Brain microvascular endothelial cell (primary cell): Measurements from ENCODE around the gene NMB.
A peak's percentile ranks its signal among the peaks of the same experiment; 100 is the strongest.

Experiments
- DNase-seq: peaks from one replicate; pipeline ENCODE4 v3.0.0-alpha.2; 2020
- H3K27ac ChIP-seq: fragments of 250-450 bp; sonication (Bioruptor Pico); 2 replicates; pipeline ENCODE4 v1.5.1; 2020; ENCODE audit warnings: mild to moderate bottlenecking, moderate library complexity
- H3K27me3 ChIP-seq: fragments of 250-450 bp; sonication (Bioruptor Pico); replicated peaks from 2 replicates; pipeline ENCODE4 v1.5.1; 2020; ENCODE audit warnings: mild to moderate bottlenecking
- H3K36me3 ChIP-seq: fragments of 250-450 bp; sonication (Bioruptor Pico); replicated peaks from 2 replicates; pipeline ENCODE4 v1.5.1; 2020; ENCODE audit warnings: mild to moderate bottlenecking
- H3K4me3 ChIP-seq: 2 replicates; pipeline ENCODE4 v1.5.1; 2011; ENCODE audit warnings: low read depth, mild to moderate bottlenecking, control low read depth, low read length, moderate library complexity
- CTCF ChIP-seq: IDR thresholded peaks from 2 replicates; pipeline ENCODE4 v1.5.1; 2011; ENCODE audit warnings: low read depth, mild to moderate bottlenecking, moderate library complexity, low read length, control low read depth, inconsistent platforms; ENCODE audit errors: missing control alignments
- in situ Hi-C: cut with HindIII; loops from 2 replicates; pipeline ENCODE4 v1.10.0; 2017; ENCODE audit warnings: low sequenced_read_pairs, low pct_ligation_motif_present

Gene NMB

GRCh38 chr15:84633311-84634227, 24.4 kb downstream of the NMB start:
- H3K27me3 ChIP-seq = no peaks in the 10 kb centered on the region
- H3K36me3 ChIP-seq = peaks cover 5% of the 10 kb centered on the region
- DNase-seq = peak; percentile 59
- TF ChIP-seq CTCF = no peak
- peak overlapping the region; percentile 65 for H3K4me3 ChIP-seq
- in situ Hi-C loops = no loop called here
- peak overlapping the region; percentile 21 for H3K27ac ChIP-seq

- no peak for TF ChIP-seq CTCF
- Histone ChIP-seq H3K27me3 (no peaks in the 10 kb centered on the region), H3K36me3 (no peaks in the 10 kb centered on the region), H3K27ac (peak overlapping the region; percentile 61), H3K4me3 (peak overlapping the region; percentile 66)
- in situ Hi-C loops = no loop called here
- no peak for DNase-seq
Observed at GRCh38 chr15:84631706-84632272, 26.2 kb downstream of the NMB start.

- no peak for DNase-seq
- in situ Hi-C loops = no loop called here
Observed at GRCh38 chr15:84629033-84629432, 29.0 kb downstream of the NMB start.

GRCh38 chr15:84625123-84625522, 32.9 kb downstream of the NMB start:
- Histone ChIP-seq H3K27me3 (no peaks in the 10 kb centered on the region), H3K4me3 (no peak overlapping the region), H3K36me3 (peaks cover 28% of the 10 kb centered on the region), H3K27ac (no peak overlapping the region)
- in situ Hi-C loops = no loop called here
- DNase-seq = no peak
- TF ChIP-seq CTCF = no peak

More at GRCh38 chr15:84629033-84629432, 29.0 kb downstream of the NMB start:
- Histone ChIP-seq H3K27ac (no peak overlapping the region), H3K36me3 (no peaks in the 10 kb centered on the region), H3K27me3 (no peaks in the 10 kb centered on the region), H3K4me3 (no peak overlapping the region)
- no peak for TF ChIP-seq CTCF

- in situ Hi-C loops = no loop called here
Observed at GRCh38 chr15:84624359-84624758, 33.6 kb downstream of the NMB start.

More at GRCh38 chr15:84624359-84624758, 33.6 kb downstream of the NMB start:
- no peaks in the 10 kb centered on the region for H3K27me3 ChIP-seq
- H3K27ac ChIP-seq = no peak overlapping the region
- no peak for TF ChIP-seq CTCF
- DNase-seq = no peak
- peaks cover 28% of the 10 kb centered on the region for H3K36me3 ChIP-seq
- H3K4me3 ChIP-seq = no peak overlapping the region
